Renal cortical epithelial cell (primary cell): ENCODE measurements around the gene ATG2B. TPM values are rescaled to one million over a fixed set of nuclear protein-coding genes. Genes with fewer than 3 reads are reported as not detected.

ENCODE experiments used
- DNase-seq: peaks from one replicate; pipeline ENCODE4 v3.0.0-alpha.2; 2011; ENCODE audit warnings: low read depth
- total RNA-seq: library from RNA; depleted of rRNA; stranded (reverse); fragments of >200 nt; gene quantifications from 2 replicates; pipeline ENCODE4 v1.2.3, GENCODE V29; 2014

ATG2B gene
- total RNA-seq, 1 donor from 2014 or later, result 27.2 TPM

DNA sequence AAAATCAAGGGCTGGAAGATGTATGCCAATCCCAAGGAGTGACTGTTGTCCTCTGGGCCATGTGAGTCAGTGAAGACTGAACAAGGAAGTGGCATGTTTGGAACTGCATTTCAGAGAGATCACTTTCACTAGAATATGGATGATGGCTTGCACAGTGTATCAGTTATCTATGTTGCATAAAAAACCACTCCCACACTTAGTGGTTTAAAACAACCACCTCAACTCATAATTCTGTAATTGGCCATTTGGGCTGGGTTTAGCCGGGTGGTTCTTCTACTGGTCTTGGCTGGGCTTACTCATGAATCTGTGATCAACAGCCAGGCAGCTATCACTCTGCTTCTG lies 91.7 kb downstream of the ATG2B start:
- DNase-seq, result no peak

GRCh38 chr14:96270565-96271420 lies 92.3 kb downstream of the ATG2B start:
- DNase-seq, result no peak

- DNase-seq, result no peak
Measured at GRCh38 chr14:96269359-96269710, 93.8 kb downstream of the ATG2B start.

- peak; percentile 96 for DNase-seq
Measured at GRCh38 chr14:96268431-96269358, 94.4 kb downstream of the ATG2B start.

- peak; percentile 36 for DNase-seq
Measured at GRCh38 chr14:96267916-96268315, 95.2 kb downstream of the ATG2B start.

DNA sequence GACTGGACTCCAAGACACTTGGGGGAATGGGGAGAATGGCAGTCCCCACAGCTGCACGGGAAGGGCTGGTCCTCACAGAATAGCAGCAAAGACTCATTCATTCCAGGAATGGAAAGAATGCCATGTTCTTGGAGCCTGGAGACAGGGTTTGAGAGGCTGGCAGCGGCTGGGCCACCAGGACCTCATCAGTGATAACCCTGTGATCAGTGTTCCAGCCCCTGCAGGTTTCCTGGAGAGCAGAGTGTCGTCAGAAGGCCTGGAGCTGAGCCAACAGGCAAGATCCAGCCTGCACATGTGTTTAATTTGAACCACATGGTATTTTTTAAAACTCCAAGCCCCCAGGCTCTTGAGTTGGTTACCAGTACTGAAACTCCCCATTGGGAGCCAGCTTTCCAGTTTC lies 95.8 kb downstream of the ATG2B start:
- DNase-seq, result peak; percentile 48

- DNase-seq, result no peak
Measured at GRCh38 chr14:96265383-96266095, 97.6 kb downstream of the ATG2B start.

GRCh38 chr14:96264853-96265252 lies 98.3 kb downstream of the ATG2B start:
- DNase-seq, result no peak

DNA sequence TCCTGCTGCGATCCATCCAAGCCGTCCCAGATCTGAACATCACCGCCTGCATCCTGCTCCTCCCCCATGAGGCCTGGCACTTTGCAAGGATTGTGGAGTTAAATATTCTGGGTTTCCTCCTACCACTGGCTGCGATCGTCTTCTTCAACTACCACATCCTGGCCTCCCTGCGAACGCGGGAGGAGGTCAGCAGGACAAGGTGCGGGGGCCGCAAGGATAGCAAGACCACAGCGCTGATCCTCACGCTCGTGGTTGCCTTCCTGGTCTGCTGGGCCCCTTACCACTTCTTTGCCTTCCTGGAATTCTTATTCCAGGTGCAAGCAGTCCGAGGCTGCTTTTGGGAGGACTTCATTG lies 99.0 kb downstream of the ATG2B start:
- no peak for DNase-seq

- no peak for DNase-seq
Measured at GRCh38 chr14:96263347-96264199, 99.6 kb downstream of the ATG2B start.

DNA sequence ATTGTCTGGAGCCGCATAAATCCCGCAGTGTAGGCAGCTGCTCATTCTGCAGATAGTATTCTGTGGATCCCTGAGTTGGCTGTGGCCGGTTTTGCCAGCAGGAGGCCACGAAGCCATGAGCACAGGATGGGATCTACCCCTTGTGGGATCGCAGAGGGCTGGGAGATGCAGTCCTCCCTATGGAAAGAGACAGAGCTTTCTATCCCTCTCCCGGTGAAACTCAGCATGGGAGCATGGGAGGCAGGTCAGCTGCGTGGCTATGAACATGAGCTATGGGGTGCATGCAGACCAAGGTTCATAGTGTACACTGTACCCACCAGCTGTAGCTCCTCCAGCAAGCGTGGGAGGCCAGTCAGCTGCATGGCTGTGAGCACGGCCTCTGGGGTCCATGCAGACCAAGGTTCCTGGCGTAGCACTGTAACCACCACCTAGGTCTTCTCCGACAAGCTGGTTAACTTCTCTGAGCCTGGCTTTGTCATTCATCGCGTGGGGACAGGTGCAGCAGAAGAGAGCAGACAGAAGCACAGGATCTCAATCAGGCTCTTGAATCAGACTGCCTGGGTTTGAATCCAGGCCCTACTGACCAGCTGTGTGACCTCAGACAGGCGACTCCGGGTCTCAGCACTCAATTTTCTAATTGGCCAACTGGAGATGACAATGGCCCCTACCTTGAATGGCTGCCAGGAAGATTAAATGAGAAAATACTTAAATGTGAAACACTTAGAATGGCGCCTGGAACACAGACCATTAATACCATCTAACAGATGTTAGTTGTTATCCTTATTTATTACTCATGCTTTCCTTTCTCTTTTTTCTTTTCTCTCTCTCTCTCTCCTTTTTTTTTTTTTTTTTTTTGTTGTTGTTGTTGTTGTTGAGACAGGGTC lies 101.1 kb downstream of the ATG2B start:
- DNase-seq, result no peak

DNA sequence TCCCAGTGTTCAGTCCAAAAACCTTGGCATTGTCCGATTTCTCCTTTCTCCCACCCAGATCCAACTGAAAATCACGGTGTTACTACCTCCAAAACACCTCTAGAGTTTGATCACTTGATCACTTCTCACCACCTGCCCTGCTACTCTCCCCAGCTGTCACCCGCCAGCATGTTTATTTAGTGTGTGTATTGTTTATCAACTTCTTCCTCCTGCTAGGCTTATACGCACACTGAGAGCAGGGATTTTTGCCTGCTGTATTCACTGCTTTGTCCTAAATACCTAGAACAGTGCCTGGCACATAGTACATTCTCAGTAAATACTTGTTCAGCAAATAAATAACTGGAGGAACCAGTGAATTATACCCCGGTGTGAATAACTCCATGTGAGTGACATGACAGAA lies 102.1 kb downstream of the ATG2B start:
- DNase-seq, result no peak

DNA sequence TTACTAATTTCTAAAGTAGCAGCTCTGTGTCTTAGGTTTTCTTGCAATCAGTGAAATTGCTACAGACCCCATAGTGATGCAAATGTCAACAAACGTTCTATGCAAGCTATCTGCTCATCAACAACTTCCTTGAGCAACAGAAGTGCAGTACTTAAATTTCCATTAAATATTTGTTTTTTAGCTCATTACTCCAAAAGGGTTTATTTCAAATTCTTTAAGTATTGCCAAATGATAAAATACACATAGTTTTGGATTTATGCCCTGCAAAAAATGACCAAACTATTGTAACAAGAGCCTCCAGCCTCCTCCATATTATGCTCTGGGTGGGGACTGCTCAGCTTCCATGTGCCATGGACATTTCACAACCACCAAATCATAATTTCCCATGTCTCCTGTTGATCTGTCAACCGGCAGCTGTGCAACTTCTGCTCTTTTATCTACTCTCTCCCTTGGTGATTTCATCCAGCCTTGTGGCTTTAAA lies 102.8 kb downstream of the ATG2B start:
- no peak for DNase-seq

DNA sequence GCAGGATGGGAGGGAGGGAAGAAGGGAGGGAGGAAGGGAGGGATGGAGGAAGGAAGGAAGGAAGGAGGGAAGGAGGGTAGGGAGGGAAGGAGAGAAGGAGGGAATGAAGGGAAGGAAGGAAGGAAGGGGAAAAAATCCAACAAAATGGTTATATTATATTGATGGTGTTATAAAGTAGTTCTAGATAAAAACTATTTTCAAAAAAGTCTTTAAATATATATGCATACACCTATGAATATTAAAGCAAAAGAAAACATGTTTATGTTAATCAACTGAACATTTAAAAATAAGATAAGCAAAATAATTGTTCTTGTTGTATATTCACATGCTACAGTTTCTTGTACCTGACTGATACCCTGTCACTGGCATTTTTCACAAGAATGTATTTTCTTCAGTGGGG lies 105.2 kb downstream of the ATG2B start:
- no peak for DNase-seq

- no peak for DNase-seq
Measured at GRCh38 chr14:96257056-96257455, 106.1 kb downstream of the ATG2B start.

DNA sequence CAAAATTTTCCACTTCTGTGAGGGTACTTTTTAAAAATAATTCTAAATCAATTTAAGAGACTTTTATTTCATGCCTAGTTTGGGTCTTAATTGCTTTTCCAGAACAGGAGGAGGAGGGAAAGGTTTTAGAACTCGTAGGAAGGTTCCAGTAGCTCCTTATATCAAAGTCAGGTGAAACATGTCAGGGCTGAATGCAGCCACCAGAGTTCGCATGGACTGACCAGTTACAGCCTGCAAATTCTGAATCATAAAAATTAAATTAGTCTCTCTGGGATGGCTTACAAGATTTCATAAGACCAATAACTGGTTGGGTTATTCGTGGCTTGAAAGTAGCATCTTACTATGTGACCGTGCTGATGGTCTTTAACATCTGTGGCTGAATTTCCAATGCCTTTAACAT lies 106.7 kb downstream of the ATG2B start:
- DNase-seq, result no peak

DNA sequence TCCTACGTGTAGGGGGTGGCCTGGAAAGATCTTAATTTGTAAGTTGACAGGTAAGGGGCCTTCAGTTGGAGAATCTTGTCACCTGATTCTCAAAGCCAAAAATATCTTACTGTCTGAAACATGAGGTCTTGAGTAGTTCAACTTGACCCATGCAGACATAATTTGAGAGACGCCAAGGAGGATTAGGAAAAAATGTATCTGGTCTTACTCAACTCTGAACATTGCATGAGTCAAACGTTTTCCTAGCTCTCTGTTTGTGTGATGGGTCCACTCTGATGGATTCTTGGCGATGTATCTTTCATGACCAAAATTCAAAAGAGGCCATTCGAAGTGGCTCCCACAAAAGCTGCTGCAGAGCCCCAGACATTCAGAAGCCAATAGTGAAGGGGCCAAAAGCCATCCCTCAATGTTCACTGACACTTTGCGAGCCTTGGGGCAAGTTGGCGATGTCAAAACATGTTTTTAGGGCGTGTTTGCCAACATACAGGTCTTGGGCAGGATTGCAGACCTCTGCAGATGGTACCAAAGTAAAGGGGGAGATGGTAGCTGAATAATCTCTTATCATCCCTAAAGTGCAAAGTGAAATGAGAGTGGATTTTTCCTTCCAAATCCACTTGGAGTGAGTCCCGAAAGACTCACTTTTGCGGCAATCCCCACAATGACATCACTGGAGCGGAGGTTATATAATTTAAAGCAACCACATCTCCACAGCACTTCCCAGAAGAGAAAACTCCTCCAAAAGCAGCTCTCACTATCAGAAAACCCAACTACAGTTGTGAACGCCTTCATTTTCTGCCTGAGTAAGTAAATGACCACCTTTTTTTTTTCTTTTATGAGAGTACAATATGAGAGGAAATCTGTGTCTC lies 107.4 kb downstream of the ATG2B start, which contains the start of gene BDKRB1:
Gene BDKRB1, plus strand, starts transcription at position 710 of the 866 bp plus-strand sequence. CDS start 7,473 bp downstream, outside the sequence.
- no peak for DNase-seq

GRCh38 chr14:96254687-96255086 lies 108.5 kb downstream of the ATG2B start:
- no peak for DNase-seq

DNA sequence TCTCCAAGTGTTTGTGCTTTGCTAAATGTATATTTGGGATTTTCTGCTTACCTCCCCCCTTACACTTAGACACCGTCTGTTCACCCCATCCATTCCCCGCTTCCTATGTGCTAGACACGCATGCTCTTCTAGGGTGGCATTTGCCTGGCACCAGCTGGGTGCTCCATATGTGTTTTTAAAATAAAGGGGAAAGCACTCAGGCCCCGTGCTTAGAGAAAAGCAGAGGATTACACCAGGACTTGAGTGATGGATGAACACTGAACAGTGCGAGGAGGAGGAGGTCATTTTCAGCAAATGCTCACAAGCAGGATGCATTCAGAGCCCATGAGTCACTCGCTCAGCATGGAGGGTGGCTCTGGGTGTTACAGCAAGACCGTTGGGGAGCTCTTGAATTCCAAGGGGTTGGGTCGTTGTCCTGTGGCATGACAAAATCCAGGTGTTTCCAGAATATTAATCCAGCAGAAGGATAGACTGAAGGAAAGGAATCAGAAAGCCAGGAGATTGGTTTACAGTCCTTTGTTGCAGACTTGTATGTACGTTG lies 110.1 kb downstream of the ATG2B start:
- DNase-seq, result peak; percentile 81
